ENCODE results near the gene NUP93. TPM values are rescaled to one million over a fixed set of nuclear protein-coding genes. Genes with fewer than 3 reads are reported as not detected.

Gene NUP93
- polyA plus RNA-seq, 1 donor (not counting 4 experiments of a cell fraction or from before 2014, with no cell fraction given), result 74.1 TPM

DNA sequence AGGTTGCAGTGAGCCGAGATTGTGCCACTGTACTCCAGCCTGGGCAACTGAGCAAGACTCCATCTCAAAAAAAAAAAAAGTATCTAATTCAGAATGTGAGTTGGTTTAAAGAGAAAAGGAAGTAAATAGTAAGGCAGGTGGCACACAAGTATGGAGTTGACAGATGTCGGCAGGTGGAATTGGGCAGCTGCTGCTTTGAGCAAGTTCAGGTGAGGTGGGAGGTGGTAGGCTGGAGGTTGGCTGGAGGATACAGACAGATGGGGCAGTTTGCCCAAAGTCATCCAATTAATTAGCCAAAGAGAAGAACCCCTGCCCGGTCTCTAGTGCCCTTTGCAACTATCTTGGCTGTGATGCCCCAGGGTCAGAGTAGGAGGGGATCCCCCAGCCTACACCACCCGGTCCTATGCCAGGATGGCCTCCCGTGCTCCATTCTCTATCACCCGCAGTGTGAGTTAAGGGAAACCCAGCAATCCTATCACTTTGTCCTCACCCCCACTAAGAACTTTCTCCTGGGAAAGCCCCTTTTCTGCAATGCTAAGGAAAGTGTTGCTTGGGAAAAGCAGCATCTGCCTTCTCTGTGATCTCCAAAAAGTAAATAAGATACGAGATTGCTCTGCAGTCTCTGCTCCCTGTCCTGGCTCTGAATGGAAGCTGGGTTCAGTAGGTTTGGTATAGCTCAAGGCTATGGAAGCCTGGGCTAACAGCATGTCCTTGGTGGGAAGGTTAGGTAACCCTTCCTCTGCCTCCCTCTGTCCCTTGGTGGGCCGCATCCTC, 167.3 kb downstream of the NUP93 start:
- peaks cover 6% of the 10 kb centered on the region for H3K27me3 ChIP-seq (ENCODE audit: control insufficient read depth, extremely low read depth, insufficient read depth, low read length)
- dilution Hi-C loops (cut with MboI; ENCODE audit: extremely low pct_ligation_motif_present, low sequenced_read_pairs), result no loop called here
- FAIRE-seq, result no peak
- H3K36me3 ChIP-seq (ENCODE audit: control insufficient read depth in 2 of 2, extremely low read depth in 1 of 2, insufficient read depth in 2 of 2, low read length in 2 of 2), result no peaks in the 10 kb centered on the region
- H3K4me1 ChIP-seq (ENCODE audit: control insufficient read depth, extremely low read depth, insufficient read depth, low read length), result no peaks in the 10 kb centered on the region
- no peaks in the 10 kb centered on the region for H3K9me3 ChIP-seq (ENCODE audit: control insufficient read depth, low read depth, low read length)
- DNase-seq (ENCODE audit: low read depth, low spot score), result no peak
- no peaks in the 10 kb centered on the region for H4K20me1 ChIP-seq (ENCODE audit: control insufficient read depth, extremely low read depth, insufficient read depth, low read length)
- H3K9ac ChIP-seq (ENCODE audit: control insufficient read depth, extremely low read depth, insufficient read depth, low read length), result no peak overlapping the region
- no peaks in the 10 kb centered on the region for H3K9me1 ChIP-seq (ENCODE audit: control insufficient read depth, extremely low read depth, insufficient read depth, low read length)
- H2AFZ ChIP-seq (ENCODE audit: control insufficient read depth, low read length), result no peak overlapping the region
- no peak overlapping the region for H3K4me2 ChIP-seq (ENCODE audit: control insufficient read depth, extremely low read depth, insufficient read depth, low read depth, low read length)
- H3K79me2 ChIP-seq (ENCODE audit: control insufficient read depth, insufficient read depth, low read length), result no peaks in the 10 kb centered on the region
- no peak overlapping the region for H3K27ac ChIP-seq (ENCODE audit: control insufficient read depth, insufficient read depth, low read length)
- no peak for TF ChIP-seq EZH2 (IDR thresholded peaks at IDR 0.05; ENCODE audit: low read length)
- TF ChIP-seq, protein P1, sequence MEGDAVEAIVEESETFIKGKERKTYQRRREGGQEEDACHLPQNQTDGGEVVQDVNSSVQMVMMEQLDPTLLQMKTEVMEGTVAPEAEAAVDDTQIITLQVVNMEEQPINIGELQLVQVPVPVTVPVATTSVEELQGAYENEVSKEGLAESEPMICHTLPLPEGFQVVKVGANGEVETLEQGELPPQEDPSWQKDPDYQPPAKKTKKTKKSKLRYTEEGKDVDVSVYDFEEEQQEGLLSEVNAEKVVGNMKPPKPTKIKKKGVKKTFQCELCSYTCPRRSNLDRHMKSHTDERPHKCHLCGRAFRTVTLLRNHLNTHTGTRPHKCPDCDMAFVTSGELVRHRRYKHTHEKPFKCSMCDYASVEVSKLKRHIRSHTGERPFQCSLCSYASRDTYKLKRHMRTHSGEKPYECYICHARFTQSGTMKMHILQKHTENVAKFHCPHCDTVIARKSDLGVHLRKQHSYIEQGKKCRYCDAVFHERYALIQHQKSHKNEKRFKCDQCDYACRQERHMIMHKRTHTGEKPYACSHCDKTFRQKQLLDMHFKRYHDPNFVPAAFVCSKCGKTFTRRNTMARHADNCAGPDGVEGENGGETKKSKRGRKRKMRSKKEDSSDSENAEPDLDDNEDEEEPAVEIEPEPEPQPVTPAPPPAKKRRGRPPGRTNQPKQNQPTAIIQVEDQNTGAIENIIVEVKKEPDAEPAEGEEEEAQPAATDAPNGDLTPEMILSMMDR (optimal IDR thresholded peaks at IDR 0.05 in 1 of 3, IDR thresholded peaks at IDR 0.05 in 1 of 3, conservative IDR thresholded peaks at IDR 0.05 in 1 of 3; ENCODE audit: extremely low read depth in 1 of 3, insufficient read depth in 2 of 3, low read length in 3 of 3), result no peak
- H3K4me3 ChIP-seq (ENCODE audit: control insufficient read depth in 2 of 3, extremely low read depth in 1 of 3, insufficient read depth in 2 of 3, low read depth in 1 of 3, low read length in 3 of 3), result no peak overlapping the region

DNA sequence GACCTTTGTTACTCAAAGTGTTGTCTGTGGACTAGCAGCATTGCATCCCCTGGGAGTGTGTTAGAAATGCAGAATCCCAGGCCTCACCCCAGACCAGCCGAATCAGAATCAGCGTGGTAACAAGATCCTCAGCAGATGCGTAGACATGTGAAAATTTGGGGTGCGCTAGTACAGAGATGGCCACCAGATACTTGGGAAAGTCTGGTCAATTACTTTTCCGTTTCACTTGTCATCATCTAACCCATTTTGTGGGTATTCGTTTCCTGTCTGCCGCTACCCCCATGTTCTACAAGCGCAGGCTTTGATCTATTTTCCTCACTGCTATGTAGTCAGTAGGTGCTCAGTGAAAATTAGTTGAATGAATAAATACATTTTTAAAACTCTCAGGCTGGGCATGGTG, 168.9 kb downstream of the NUP93 start:
- peaks cover 8% of the 10 kb centered on the region for H3K27me3 ChIP-seq (ENCODE audit: control insufficient read depth, extremely low read depth, insufficient read depth, low read length)
- no peaks in the 10 kb centered on the region for H3K9me3 ChIP-seq (ENCODE audit: control insufficient read depth, low read depth, low read length)
- dilution Hi-C loops (cut with MboI; ENCODE audit: extremely low pct_ligation_motif_present, low sequenced_read_pairs), result no loop called here
- H3K9me1 ChIP-seq (ENCODE audit: control insufficient read depth, extremely low read depth, insufficient read depth, low read length), result no peaks in the 10 kb centered on the region
- no peaks in the 10 kb centered on the region for H3K79me2 ChIP-seq (ENCODE audit: control insufficient read depth, insufficient read depth, low read length)
- H3K4me2 ChIP-seq (ENCODE audit: control insufficient read depth, extremely low read depth, insufficient read depth, low read depth, low read length), result no peak overlapping the region
- H2AFZ ChIP-seq (ENCODE audit: control insufficient read depth, low read length), result no peak overlapping the region
- H3K36me3 ChIP-seq (ENCODE audit: control insufficient read depth in 2 of 2, extremely low read depth in 1 of 2, insufficient read depth in 2 of 2, low read length in 2 of 2), result no peaks in the 10 kb centered on the region
- H3K27ac ChIP-seq (ENCODE audit: control insufficient read depth, insufficient read depth, low read length), result no peak overlapping the region
- TF ChIP-seq, protein P1 (optimal IDR thresholded peaks at IDR 0.05 in 1 of 3, IDR thresholded peaks at IDR 0.05 in 1 of 3, conservative IDR thresholded peaks at IDR 0.05 in 1 of 3; ENCODE audit: extremely low read depth in 1 of 3, insufficient read depth in 2 of 3, low read length in 3 of 3), result no peak
- TF ChIP-seq EZH2 (IDR thresholded peaks at IDR 0.05; ENCODE audit: low read length), result no peak
- H3K4me3 ChIP-seq (ENCODE audit: control insufficient read depth in 2 of 3, extremely low read depth in 1 of 3, insufficient read depth in 2 of 3, low read depth in 1 of 3, low read length in 3 of 3), result no peak overlapping the region
- no peaks in the 10 kb centered on the region for H4K20me1 ChIP-seq (ENCODE audit: control insufficient read depth, extremely low read depth, insufficient read depth, low read length)
- H3K4me1 ChIP-seq (ENCODE audit: control insufficient read depth, extremely low read depth, insufficient read depth, low read length), result no peaks in the 10 kb centered on the region
- DNase-seq (ENCODE audit: low read depth, low spot score) (no peak), FAIRE-seq (no peak)
- H3K9ac ChIP-seq (ENCODE audit: control insufficient read depth, extremely low read depth, insufficient read depth, low read length), result no peak overlapping the region

Small RNA genes lying within 50 kb of the gene (small RNA-seq; reads per million reads assigned to genes)
- 0.87 to 45.4 (median 21.1) reads per million in 3 experiments for gene MIR138-2 (ENCODE audit: insufficient read length in 3 of 3, low read depth in 3 of 3, low replicate concordance in 1 of 3)

Other genes with a start within 250 kb of the NUP93 start
- gene BBS2, start 210.1 kb upstream of the NUP93 start, polyA plus RNA-seq, result 43.5 to 76.1 TPM (median 62.3 TPM) in 3 replicates
- 0.77 to 2.1 TPM in 2 of 3 replicates, not detected in the other for gene MT4, start 165.1 kb upstream of the NUP93 start, polyA plus RNA-seq
- gene MT3, start 140.6 kb upstream of the NUP93 start, polyA plus RNA-seq, result not detected in 3 replicates
- gene MT2A, start 121.5 kb upstream of the NUP93 start, polyA plus RNA-seq, result 489 to 1,016 TPM (median 990 TPM) in 3 replicates
- gene MT1E, start 104.3 kb upstream of the NUP93 start, polyA plus RNA-seq, result 394 to 1,732 TPM (median 404 TPM) in 3 replicates
- 0.20 to 0.74 TPM (median 0.24 TPM) in 3 replicates for gene MT1M, start 97.5 kb upstream of the NUP93 start, polyA plus RNA-seq
- gene MT1A, start 91.5 kb upstream of the NUP93 start, polyA plus RNA-seq, result not detected in 3 replicates
- not detected in 3 replicates for gene MT1B, start 78.2 kb upstream of the NUP93 start, polyA plus RNA-seq
- gene MT1F, start 72.2 kb upstream of the NUP93 start, polyA plus RNA-seq, result 1.5 to 4.1 TPM (median 2.3 TPM) in 3 replicates
- gene MT1G, start 62.1 kb upstream of the NUP93 start, polyA plus RNA-seq, result 8.4 to 21.5 TPM (median 9.8 TPM) in 3 replicates
- gene MT1H, start 60.3 kb upstream of the NUP93 start, polyA plus RNA-seq, result 0.79 to 4.0 TPM in 2 of 3 replicates, not detected in the other
- 58.3 to 466 TPM (median 97.2 TPM) in 3 replicates for gene MT1X, start 47.7 kb upstream of the NUP93 start, polyA plus RNA-seq
- gene SLC12A3, start 135.1 kb downstream of the NUP93 start, polyA plus RNA-seq, result 0.01 TPM in 1 of 3 replicates, not detected in the others
- gene HERPUD1, start 202.0 kb downstream of the NUP93 start, polyA plus RNA-seq, result 138 to 183 TPM (median 151 TPM) in 3 replicates
- not detected in 3 replicates for gene CETP, start 231.8 kb downstream of the NUP93 start, polyA plus RNA-seq

Data from keratinocyte (primary cell).